Kidney capillary endothelial cell (primary cell): ENCODE measurements around the gene TMED8.

Experiments used
- DNase-seq: peaks from one replicate; pipeline ENCODE4 v3.0.0-alpha.2; 2018; ENCODE audit warnings: low spot score

The TMED8 gene

GRCh38 chr14:77296155-77296554 lies 80.7 kb downstream of the TMED8 start:
- no peak for DNase-seq

- DNase-seq, result no peak
These were observed 86.2 kb downstream of the TMED8 start for GRCh38 chr14:77290705-77291104.

DNA sequence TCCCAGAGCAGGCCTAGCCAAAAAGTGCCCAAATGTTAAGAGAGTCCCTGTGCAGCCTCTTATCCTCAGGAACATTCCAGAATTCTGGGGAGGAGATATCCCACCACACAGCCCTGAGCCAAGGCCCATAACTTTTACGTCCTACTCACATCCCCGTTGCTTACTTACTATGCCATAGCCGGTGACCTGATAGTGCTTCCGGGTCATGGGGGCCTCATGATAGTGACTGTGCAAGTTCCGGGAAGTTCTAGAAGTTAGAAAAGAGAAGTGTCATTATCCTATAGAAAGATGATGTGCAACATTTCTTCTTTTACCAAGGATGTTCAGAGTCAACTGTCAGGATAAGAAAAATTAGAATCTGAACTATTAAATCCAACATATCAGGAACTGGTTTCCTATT lies 90.3 kb downstream of the TMED8 start:
- DNase-seq, result no peak
